Epithelial cell of prostate (primary cell): ENCODE results near the gene GSK3B.
"Not testable (repeated sequence)": the region's sequence is repeated elsewhere in the genome, so short reads cannot be mapped to it uniquely, and the experiment has no call there.

ENCODE experiments used
- DNase-seq: peaks from one replicate; pipeline ENCODE4 v3.0.0-alpha.2; 2011; ENCODE audit warnings: low read depth, low spot score
- H3K27ac ChIP-seq: fragments of 450-650 bp; 2 replicates; pipeline ENCODE4 v1.5.1; 2017; ENCODE audit warnings: mild to moderate bottlenecking

Gene GSK3B

DNA sequence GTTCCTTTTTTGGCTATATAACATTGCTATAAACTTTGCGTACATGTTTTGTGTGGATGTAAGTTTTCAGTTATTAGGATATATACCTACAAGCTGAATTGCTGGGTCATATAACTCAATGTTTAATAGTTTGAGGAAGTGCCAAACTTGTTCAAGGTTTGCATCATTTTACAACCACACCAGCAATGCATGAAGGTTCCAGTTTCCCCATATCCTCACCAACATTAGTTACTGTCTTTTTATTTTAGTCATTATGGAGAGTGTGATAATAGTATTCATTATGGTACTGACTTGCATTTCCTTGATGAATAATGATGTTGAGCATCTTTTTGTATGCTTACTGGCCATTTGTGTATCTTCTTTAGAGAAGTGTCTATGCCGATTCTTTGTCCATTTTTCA is 200.1 kb downstream of the GSK3B start:
- DNase-seq, result no peak
- H3K27ac ChIP-seq, result no peak overlapping the region

GRCh38 chr3:119893769-119894168 is 200.5 kb downstream of the GSK3B start:
- DNase-seq, result no peak

GRCh38 chr3:119891944-119892721 is 202.1 kb downstream of the GSK3B start:
- no peak overlapping the region for H3K27ac ChIP-seq
- no peak for DNase-seq

More at GRCh38 chr3:119893769-119894168, 200.5 kb downstream of the GSK3B start:
- H3K27ac ChIP-seq, result no peak overlapping the region

DNA sequence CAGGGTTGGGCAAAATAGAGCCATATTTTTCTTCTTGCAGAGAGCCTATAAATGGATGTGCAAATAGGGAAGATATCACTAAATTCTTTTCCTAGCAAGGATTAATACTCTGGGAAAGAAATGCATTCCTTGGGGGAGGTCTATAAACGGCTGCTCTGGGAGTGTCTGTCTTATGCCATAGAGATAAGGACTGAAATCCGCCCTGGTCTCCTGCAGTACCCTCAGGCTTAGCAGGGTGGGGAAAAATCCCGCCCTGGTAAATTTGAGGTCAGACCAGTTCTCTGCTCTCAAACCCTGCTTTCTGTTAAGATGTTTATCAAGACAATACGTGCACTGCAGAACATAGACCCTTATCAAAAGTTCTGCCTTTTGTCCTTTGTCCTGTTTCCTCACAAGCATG is 205.6 kb downstream of the GSK3B start:
- DNase-seq, H3K27ac ChIP-seq: not testable (repeated sequence)

DNA sequence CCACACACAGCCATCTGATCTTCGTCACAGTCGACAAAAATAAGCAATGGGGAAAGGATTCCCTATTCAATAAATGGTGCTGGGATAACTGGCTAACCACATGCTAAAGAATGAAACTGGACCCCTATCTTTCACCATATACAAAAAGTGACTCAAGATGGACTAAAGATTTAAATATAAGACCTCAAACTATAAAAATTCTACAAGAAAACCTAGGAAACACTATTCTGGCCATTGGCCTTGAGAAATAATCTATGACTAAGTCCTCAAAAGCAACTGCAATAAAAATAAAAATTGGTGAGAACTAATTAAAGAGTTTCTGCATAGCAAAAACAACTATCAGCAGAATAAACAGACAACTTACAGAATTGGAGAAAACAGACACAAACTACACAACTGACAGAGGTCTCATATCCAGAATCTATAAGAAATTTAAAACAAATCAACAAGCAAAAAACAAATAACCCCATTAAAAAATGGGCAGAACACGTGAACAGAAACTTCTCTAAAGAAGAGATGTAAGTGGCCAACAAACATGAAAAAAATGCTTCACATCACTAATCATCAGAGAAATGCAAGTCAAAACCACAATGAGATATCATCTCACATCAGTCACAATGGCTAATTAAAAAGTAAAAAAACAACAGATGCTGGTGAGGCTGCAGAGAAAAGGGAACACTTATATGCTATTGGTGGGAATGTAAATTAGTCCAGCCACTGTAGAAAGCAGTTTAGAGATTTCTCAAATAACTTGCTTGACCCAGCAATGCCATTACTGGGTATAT is 208.3 kb downstream of the GSK3B start:
- DNase-seq, result no peak
- H3K27ac ChIP-seq, result no peak overlapping the region

GRCh38 chr3:119884161-119884557 is 210.1 kb downstream of the GSK3B start:
- no peak overlapping the region for H3K27ac ChIP-seq
- no peak for DNase-seq

GRCh38 chr3:119883461-119884160 is 210.6 kb downstream of the GSK3B start:
- no peak for DNase-seq
- H3K27ac ChIP-seq, result no peak overlapping the region

GRCh38 chr3:119880966-119881365 is 213.3 kb downstream of the GSK3B start:
- DNase-seq, result no peak
- no peak overlapping the region for H3K27ac ChIP-seq

- H3K27ac ChIP-seq, result no peak overlapping the region
- no peak for DNase-seq
Observed at GRCh38 chr3:119873646-119874045, 220.6 kb downstream of the GSK3B start.

- H3K27ac ChIP-seq, result no peak overlapping the region
- DNase-seq, result no peak
Observed at GRCh38 chr3:119872773-119873172, 221.5 kb downstream of the GSK3B start.

DNA sequence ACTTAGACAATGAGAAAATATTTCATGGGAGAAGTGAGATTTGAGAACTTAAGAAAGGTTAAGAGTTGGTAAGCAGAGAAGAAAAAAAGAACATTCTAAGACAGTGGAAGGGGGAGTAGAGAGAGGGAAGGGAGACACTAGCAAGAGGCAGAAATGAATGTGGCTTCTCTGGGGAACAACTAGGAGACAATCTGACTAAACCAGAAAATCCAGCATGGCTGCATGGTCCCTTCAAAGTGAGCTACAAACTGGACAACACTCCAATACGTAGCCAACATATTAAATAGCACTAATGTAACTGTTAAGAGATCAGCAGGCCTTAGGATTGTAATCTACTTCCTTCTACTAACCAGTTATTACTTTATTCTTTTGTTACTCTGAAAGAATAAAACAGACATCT is 222.7 kb downstream of the GSK3B start:
- H3K27ac ChIP-seq, result no peak overlapping the region
- no peak for DNase-seq

- DNase-seq, result no peak
- H3K27ac ChIP-seq, result no peak overlapping the region
Observed at GRCh38 chr3:119870512-119870911, 223.7 kb downstream of the GSK3B start.

DNA sequence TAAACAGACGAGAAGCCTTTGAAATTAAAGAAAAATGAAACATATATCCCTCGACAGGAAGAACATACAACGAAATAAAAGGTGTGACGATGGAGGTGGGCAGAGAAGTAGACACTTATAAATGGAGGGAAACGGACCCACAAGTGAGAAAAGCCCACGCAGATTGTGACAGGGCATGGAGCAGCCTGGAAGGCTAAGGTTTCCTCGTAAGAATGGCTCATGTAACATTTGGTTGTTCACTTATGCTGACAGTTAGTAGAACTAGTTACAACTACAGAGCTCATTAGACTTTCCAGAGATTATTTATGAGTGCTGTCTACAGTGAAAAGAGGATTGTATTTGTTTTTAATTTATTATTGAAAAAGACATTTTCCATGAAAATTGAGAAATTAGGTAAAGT is 229.8 kb downstream of the GSK3B start:
- no peak for DNase-seq
- H3K27ac ChIP-seq, result no peak overlapping the region

- H3K27ac ChIP-seq, result no peak overlapping the region
- DNase-seq, result no peak
Observed at GRCh38 chr3:119862616-119863015, 231.6 kb downstream of the GSK3B start.

DNA sequence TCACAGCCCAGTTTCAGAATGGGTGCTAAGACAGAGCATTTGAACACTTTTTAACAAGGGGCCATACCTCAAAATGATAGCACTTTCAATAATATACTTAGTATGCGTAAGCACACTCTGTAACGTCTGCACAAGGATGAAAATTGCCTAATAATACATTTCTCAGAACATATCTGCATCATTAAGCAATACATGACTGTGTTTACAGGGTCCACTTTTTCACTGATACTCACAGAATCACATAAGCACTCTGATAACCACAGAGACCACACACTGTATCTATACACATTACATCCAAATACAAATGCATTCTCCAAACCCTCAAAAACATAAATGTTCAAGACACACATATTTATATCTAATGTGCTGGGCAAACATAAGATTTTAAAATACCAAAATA is 232.6 kb downstream of the GSK3B start:
- H3K27ac ChIP-seq, result no peak overlapping the region
- DNase-seq, result no peak

GRCh38 chr3:119859728-119860127 is 234.5 kb downstream of the GSK3B start:
- no peak for DNase-seq
- H3K27ac ChIP-seq, result no peak overlapping the region

DNA sequence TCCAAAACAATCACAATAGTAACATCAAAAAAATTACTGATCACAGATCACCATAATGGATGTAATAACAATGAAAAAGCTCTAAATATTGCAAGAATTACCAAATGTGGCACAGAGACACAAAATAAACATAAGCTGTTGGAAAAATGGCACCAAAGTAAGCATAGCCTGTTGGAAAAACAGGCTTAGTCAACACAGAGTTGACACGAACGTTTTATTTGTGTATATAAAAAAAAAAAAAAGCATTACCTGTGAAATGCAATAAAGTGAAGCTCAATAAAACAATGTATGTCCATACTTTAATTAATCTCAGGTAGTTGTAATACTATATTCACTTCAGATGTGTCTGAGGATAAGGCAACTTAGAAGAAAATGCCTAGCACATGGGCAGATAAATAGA is 235.3 kb downstream of the GSK3B start:
- DNase-seq, result no peak
- no peak overlapping the region for H3K27ac ChIP-seq

- no peak for DNase-seq
- H3K27ac ChIP-seq, result no peak overlapping the region
Observed at GRCh38 chr3:119856695-119857094, 237.6 kb downstream of the GSK3B start.

DNA sequence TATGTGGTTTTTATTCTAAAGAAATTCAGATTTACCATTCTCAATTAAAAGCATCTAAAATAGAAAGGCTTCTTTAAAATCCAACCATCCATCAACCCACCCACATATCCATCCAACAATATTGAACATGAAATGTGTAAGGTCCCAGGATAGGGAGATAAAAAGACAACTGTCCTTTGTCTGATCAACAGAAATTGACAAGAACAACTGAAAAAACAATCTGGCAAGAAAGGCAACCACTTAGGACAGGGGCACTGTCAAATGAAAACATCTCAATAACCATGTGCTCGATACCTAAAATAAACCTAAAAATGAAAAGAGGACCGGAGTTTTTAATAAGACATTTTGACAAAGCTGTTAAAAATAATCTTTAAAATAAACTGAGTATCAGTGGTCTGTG is 245.1 kb downstream of the GSK3B start:
- no peak for DNase-seq
- no peak overlapping the region for H3K27ac ChIP-seq

- H3K27ac ChIP-seq, result no peak overlapping the region
Observed at GRCh38 chr3:119841808-119842471, 252.3 kb downstream of the GSK3B start.

GRCh38 chr3:119835556-119835955 is 258.7 kb downstream of the GSK3B start:
- no peak overlapping the region for H3K27ac ChIP-seq
- no peak for DNase-seq

More at GRCh38 chr3:119841808-119842471, 252.3 kb downstream of the GSK3B start:
- no peak for DNase-seq
